Activated T-cell treated with anti-CD3 and anti-CD28 coated beads for 4 hours (primary cell): Measurements from ENCODE around the gene RNF141.

Experiments
- DNase-seq: peaks from one replicate; pipeline ENCODE4 v3.0.0-alpha.2; 2020

The RNF141 gene

DNA sequence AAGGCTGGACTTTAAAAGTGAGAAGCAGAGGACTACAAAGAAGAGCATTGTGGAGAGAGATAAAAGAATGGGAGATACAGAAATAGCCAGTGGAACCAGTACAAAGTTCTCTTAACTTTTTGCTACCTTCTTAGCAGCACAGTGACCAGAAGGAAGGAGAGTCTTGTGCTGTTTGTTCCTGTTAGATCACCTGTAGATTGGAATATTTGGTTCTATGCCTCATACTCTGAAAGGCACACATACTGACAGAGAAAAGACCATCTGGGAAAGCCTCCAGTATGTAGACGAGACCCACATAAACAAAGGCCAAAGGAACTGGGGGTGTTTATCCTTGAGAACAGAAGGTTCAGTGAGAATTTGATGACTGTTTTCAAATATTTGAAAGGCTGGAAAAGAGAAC, 18.7 kb downstream of the RNF141 start:
- no peak for DNase-seq

- DNase-seq, result no peak
These were observed 20.4 kb downstream of the RNF141 start for GRCh38 chr11:10520562-10520961.

GRCh38 chr11:10519630-10520029, 21.4 kb downstream of the RNF141 start:
- DNase-seq, result no peak

DNA sequence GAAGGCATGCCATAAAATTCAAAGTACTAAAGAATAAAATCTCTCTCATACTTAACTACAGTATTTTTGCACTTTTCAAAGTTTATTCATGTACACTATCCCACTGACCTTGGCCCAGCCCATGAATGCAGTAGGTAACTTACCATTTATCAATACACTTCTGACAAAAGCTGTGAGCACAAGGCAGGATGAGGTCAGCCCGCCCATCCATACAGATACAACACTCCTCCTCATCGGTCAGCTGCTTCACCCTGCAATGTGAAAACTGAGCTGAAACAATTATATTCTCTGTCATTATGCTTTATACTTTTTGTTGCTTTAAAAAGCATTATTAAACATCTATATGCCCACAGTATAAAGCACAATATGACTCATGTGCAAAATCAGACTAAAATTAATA, 22.1 kb downstream of the RNF141 start:
- no peak for DNase-seq

- DNase-seq, result no peak
These were observed 22.9 kb downstream of the RNF141 start for GRCh38 chr11:10518123-10518522.

GRCh38 chr11:10515418-10515817, 25.6 kb downstream of the RNF141 start:
- no peak for DNase-seq

DNA sequence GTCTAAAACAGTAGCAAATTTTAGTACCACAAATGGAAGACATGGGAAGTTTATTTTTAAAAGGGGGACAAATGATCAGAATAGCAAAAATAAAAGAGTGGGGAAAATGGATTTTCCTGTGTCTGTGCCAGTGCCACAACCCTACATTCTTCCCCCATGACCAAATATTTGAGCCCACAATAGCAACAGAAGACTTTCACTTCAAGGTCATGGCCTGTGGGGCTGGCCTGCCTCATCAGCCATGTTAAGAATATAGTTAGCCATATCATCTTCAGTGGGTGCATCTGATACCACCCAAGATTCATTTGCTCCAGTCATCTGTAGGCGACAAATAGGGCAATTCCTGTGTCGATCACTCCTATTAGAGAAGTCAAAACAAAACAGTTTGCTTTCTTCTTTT, 26.3 kb downstream of the RNF141 start:
- DNase-seq, result no peak

DNA sequence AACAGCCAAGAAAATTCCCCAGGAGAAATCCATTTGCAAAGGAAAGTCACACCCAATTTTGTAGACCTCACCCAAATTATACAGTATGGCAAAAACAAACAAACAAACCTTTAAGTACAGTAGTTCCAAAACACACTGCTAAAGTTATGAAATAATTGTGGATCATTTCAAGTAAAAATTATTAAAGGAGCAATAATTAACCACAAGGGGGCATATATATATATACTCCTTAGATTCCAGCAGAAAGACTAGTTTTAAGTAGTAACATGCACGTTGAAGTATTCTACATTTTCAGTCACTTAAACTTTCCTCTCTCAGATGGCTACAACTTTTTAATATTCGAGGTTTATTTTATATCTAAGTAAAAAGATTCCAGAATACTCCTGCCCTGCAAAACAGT, 26.8 kb downstream of the RNF141 start:
- DNase-seq, result no peak

DNA sequence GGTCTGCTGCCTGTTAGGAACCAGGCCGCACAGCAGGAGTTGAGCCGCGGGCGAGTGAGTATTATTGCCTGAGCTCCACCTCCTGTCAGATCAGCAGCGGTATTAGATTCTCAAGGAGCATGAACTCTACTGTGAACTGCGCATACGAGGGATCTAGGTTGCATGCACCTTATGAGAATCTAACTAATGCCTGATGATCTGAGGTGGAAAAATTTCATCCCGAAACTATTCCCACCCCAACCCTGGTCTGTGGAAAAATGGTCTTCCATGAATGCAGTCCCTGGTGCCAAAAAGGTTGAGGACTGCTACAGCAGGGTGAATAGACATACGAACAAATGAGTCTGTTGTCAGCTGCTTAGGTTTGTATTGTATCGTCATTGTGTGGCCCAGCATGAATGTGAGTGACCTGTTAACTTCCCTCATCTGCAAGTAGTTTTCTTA, 29.8 kb downstream of the RNF141 start:
- no peak for DNase-seq

DNA sequence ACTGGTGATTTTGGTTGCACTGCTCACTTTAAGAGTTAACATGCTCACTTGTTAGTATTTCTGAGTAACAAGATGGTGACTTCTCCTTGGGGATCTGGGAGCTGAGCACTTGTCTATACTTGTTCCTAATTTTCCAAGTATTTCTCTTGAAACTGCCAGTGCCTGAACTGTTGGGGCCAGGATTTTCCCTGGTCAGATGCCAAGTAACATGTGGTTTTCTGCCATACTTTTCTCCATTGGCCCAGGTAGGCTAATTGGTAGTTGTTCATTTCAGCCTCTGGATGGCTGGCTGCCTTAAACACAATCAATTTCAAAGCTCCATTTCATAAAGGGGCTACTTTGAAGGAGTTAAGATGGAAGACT, 35.0 kb downstream of the RNF141 start:
- DNase-seq, result no peak

DNA sequence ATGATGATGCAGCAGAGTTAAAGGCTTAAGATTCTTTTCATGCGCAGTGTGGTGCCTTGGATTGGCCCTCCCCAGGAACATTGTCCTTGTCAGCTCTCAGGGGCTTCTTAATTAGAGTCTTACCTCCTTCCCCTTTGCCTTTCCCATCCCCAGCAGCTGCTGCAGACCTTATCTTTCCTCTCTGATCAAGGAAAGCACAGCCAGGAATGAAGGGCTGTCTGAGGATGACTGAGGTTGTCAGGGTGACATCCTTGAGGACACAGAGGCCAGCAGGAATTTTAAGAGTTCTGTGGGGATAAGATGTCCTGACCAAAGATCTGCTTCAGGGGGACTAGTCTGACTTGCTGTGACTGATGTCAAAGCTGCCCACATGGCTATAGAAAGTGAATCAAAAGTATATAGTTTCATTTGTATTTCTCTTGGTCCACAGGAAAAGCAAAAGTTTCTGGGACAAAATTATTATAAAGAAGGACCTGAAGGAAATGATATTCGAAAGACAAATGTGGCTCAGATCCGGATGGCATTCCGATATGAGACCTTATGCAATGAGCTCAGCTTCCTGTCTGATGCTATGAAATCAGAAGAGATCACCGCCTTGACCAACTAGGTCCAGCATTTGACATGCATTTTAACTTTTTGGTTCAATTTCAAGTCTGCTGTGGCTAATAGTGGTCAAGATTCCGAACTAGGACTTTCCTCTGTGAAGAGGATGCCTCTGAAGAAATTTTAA, 35.5 kb downstream of the RNF141 start:
- no peak for DNase-seq

GRCh38 chr11:10504490-10504889, 36.5 kb downstream of the RNF141 start:
- DNase-seq, result no peak

- no peak for DNase-seq
These were observed 37.1 kb downstream of the RNF141 start for GRCh38 chr11:10503777-10504480.

GRCh38 chr11:10503221-10503620, 37.8 kb downstream of the RNF141 start:
- DNase-seq, result no peak

DNA sequence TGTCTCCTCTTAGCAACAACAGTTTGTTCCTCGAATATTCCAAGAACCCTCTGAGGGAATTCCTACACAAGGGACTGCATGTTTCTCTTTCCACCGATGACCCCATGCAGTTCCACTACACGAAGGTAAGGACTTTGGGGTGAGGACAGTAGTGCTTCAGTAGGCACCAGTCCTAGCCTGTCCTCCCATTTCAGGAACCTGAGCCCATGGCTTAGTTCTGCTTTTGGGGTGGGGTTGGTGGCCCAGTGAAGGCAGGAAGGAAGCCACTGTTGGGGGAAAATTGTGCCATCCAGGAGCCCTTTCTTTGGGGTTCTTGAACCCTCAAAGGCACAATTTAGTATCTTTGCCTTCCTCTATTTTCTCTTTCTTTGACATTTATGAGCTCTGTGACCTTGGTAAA, 38.2 kb downstream of the RNF141 start:
- no peak for DNase-seq

DNA sequence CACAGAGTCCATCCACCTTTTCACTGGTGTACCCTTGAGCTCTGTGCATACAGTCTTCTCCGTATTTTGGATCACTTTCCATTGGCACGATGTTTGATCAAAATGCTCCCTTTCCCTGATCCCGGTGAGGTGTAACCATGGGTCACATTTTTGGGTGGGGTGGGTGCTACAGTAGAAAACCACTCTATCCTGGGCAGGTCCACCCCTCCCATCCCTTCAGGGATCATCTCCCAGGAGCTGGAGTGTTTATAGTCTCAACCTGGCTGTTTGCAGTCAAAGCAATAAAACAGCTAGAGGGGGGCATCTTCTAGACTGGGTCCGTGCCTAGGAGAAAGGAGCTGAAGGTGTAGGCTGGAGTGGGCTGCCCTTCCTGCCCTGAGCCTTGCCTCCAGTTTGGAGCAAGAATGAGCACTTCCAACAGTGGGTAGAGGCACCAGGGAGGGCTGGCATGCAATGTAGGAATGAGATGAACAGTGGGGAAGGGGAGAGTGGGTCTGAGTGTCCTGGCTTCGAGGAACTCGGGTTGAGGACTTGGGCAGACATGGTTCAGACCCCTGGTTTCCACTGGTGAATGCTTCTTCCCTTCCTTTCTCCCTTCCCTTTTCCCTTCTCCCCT, 38.8 kb downstream of the RNF141 start:
- DNase-seq, result no peak

- DNase-seq, result no peak
These were observed 40.0 kb downstream of the RNF141 start for GRCh38 chr11:10500757-10501684.

DNA sequence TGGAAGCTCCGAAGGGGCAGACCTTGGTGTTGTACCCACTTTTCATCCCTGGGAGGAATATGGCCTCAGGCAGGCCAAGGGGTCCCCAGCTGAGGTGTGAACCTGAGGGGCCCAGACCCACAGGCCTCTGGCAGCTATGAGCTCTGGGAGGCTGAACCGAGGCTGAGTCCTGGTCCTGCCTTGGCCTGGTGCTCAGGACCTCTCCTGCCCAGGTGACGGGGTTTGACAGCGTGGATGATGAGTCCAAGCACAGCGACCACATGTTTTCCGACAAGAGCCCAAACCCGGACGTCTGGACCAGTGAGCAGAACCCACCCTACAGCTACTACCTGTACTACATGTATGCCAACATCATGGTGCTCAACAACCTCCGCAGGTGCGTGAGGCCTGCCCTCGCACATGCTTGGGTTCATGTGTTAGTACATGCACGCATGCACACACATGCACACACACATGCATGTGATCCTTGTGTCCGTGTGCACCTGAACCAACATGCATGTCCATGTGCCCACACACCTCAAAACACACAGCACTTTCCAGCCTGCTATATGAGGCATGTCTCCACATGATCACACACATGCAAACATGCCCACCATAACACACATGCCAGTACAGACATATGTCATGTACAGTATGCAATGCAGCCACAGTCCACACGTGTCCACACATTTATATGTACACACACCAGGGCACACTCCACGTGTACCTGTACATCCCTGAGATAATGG, 40.9 kb downstream of the RNF141 start:
- DNase-seq, result no peak

DNA sequence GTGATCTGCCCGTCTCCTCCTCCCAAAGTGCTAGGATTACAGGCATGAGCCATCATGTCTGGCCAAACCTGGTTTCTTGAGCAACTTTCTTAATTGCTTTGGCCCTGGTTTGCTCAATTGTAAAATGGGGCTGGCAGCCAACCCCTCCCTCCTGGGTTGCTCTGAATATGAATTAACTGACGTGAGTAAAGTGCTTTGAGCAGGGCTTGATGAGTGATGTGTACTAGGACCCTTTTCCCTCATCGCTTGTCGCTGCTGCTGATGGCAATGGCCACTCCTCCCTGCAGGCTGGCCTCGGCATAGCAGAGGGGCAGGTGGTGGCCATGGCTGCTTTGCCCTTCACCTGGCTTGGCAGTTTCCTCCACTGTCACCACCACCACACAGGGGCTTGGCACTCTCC, 41.5 kb downstream of the RNF141 start:
- DNase-seq, result no peak

GRCh38 chr11:10498426-10499250, 42.3 kb downstream of the RNF141 start:
- no peak for DNase-seq

GRCh38 chr11:10498022-10498400, 43.0 kb downstream of the RNF141 start:
- DNase-seq, result no peak
